HG02610 (cell line): ENCODE results near the gene RFX7.
A peak's percentile ranks its signal among the peaks of the same experiment; 100 is the strongest.

Source experiments
- ATAC-seq: cut with Tn5 transposase; IDR thresholded peaks from one replicate; pipeline ENCODE4 v1.9.1; 2021; ENCODE audit warnings: mild to moderate bottlenecking, moderate library complexity; ENCODE audit not compliant: unreplicated experiment

The RFX7 gene

DNA sequence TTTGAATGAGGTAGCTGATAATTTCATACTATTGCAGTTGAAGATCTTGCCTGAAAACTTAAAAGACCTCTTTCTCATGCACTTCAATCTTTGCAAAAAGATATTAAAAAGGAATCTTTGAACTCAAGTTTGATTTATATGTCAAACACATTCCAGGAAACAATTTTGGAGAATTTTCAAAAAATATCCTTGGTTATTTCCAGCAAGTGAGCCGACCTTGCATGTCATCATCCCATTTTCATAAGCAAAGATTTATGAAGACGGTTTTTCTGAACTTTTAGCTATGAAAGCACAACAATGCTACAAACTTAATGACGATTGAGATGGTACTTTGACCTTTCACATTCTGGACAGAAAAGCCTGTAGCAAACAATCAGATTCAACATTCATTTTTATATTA, 95.6 kb downstream of the RFX7 start:
- no peak for ATAC-seq

DNA sequence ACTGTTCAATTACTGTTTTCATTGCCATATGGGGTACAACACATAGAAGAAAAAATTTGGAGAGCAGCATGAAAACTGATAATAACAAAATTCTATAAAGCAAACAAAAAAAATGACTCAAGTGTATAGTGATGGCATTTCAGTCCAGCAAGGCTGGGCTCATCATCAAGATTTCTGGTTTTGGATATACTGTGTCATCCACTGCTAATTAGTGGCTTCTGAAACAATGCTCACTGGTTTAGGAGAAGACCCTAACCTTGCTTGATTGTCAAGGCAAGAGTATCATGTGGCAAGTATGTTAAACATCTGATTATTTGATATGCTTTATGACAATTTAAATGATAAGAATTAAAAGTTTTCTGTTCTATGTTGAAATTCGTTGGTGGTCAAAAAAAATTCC, 96.9 kb downstream of the RFX7 start:
- ATAC-seq: no peak

DNA sequence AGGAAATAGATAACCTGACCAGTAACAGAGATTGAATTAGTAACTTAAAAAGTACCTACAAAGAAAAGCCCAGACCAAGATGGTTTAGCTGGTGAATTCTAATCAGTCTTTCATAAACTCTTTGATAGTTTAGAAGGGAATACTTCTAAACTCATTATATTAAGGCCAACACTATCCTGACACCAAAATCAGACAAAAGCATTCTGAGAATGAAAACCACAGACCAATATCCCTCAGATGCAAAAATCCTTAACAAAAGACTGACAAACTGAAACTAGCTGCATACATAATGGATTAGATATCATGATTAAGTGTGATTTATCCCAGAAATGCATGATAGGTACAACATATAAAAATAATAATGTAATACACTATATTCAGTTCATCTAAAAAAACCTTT, 115.6 kb downstream of the RFX7 start:
- no peak for ATAC-seq

DNA sequence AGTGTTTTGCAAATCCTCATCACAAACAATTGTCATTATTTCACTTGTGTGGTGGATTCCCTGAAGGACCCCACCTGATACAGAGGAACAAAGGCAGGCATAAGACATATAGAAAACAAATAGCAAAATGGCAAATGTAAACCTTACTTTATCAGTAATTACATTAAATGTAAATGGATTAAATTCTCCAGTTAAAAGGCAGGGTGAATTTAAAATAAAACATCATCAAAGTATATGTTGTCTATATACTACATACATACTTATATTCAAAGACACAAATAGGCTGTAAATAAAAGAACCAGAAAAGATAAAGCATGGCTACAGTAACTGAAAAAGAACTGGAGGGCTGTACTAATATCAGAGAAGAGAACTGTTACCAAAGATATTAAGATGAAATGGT, 117.3 kb downstream of the RFX7 start:
- no peak for ATAC-seq

DNA sequence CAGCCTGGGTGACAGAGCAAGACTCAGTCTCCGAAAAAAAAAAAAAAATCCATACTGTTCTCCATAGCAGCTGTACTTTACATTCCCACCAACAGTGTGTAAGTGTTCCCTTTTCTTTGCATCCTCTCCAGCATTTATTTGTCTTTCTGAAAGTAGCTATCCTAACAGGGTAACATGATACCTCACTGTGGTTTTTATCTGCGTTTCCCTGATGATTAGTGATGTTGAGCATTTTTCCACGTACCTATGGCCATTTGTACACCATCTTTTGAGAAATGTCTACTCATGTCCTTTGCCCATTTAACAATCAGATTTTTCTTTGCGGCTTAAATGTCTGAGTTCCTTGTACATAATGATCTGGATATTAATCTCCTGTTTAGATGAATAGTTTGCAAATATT, 119.3 kb downstream of the RFX7 start:
- ATAC-seq: no peak

DNA sequence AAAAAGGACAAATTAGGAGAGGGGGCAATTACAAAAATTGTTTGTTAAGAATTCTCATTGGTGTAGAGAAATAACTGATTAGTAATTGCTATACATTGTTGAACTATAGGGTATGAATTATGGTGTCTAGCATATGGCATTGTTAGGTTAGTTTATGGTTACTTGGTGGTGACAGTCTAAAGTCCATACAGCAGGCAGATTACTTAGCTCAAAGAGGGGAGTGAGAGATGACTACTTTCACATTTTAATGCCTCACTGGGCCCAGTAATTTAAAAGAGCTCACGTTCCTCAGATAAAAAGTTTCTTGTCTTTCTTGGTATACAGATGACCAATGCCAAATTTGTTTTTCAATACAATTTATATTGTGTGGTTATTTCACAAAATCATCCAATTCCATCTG, 137.8 kb downstream of the RFX7 start:
- ATAC-seq: no peak

DNA sequence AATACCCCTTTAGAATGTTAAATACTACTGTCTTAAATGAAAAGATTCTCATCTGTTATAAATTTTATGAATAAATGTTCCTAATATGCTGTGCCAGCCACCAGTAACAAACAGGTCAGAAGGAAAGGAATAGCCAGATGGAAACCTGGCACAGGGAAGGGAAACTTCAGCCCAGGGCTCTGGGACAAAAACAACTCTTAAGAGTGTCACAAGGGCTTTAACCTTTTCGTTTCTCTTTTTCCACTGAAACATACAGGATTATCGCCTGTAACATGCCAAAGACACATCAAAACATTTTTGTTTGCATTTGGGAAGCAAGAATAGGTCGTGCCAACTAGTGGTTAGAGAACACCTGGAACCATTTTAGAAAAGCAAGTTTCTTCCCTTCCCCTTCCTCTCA, 141.2 kb downstream of the RFX7 start:
- ATAC-seq: no peak

DNA sequence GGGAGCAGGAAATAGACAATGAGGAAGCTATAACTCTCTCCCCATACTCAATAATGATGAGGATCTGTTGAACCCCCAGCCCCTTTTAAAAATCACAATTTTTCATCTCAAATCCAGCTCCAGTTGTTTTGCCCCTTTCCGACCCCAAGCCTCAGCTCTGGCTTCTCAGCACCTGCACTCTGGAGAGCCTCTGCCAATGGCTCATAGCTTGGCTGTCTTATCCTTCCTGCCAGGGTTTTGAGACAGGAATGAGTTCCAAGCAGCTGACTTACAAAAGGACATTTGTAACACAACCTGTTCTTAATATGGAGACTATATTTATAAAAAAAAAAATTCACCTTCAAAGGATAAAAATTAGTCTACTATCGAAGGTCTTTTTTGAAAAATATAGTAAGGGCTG, 144.4 kb downstream of the RFX7 start:
- no peak for ATAC-seq

DNA sequence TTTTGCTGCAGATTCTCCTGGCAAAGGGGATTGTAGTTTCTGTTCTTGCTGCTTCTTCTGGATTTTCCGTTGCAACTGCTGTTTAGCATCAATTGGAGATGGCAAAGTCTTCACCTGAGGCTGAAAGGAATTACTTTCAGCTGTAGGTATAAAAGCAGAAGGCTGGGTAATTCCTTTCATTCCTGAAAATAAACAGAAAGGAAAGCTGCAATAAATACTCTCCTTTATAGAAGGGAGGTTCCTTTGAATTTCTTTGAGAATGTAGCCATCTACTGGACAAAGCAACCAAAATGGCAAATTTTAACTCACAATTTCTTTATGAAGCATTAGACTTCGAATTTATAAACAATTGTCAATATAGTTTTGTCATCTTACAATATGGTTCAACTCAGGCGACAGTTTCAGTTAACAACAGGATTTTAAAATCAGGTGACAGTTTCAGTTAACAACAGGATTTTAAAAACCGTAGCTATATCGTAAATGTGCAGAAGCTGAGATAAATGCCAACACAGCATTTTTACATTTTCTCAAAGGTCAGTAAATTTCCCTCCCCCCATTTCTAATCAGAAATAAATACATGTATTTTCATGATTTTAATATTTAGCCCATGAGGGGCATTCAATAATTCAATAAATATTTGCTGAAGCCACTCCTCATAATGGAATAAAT, 145.3 kb downstream of the RFX7 start:
- no peak for ATAC-seq

DNA sequence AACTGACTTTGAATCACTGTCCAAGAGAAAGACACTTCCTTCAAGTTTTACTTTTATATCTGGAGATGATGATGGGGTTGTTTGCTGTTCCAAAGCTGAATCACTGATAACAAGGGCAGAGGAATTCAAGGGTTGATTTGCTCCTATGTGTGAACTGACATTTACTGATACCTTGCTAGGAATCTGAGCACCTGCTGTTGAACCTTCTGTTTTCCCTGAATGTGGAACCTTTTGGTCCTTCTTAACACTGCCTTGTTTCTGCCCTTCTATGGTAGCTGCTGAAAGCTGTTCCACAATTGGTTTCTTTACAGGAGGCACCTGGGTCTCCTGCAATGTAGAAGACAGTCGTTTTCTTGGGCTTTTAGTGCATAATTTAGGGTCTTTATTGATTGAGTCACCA, 148.3 kb downstream of the RFX7 start:
- no peak for ATAC-seq

DNA sequence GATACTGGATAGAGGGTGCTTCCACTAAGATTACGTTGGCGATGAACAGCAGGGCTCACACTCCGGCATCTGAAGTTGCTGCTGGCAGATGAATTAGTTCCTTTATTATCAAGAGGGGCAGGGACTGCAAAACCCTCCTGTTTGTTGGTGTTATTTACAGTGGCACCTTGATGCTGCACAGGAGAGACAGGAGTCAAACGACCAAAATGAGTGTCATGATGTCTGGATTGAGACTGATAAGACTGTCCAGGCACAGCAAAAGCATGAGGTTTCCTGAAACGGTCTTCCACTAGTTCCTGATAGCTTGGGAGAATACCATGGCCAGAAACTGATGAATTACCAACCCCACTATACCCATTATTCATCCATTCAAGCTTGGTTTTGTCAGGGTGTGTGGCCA, 149.5 kb downstream of the RFX7 start:
- no peak for ATAC-seq

DNA sequence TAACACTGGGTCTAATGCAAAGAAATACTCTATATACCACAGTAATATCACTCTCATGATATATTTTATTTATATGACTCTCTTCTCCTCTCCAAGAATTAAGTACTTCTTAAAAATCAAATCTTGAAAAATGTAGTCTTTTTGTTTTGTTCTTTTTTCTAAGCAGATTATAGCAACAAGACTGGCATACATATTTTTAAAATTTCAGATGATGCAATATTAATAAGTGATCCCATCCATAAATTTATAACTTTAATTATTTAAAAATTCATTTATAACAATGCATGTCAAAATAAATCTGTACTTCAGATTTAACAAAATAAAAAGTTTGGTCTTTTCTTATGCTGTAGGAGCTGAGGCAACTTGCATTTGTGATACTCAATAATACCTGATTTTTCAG, 155.3 kb downstream of the RFX7 start:
- no peak for ATAC-seq

DNA sequence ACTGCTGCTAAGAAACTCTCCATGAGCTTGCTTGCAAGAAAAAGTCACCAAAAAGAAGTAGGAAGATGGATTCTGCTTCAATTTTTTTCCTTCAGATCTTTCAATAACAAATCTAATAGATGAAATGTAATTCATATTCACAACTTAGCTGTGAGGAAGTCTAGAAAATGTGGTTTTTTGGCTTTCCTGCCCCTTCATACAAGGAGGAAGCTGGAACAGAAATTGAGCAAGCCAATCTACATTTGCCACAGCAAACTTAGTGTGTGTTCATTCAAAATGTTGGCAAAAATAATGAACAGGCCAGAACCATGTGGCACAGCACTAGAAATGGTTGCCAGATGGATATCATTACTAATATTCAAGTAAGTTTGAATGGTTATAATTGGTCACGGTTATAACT, 157.1 kb downstream of the RFX7 start:
- ATAC-seq: no peak

DNA sequence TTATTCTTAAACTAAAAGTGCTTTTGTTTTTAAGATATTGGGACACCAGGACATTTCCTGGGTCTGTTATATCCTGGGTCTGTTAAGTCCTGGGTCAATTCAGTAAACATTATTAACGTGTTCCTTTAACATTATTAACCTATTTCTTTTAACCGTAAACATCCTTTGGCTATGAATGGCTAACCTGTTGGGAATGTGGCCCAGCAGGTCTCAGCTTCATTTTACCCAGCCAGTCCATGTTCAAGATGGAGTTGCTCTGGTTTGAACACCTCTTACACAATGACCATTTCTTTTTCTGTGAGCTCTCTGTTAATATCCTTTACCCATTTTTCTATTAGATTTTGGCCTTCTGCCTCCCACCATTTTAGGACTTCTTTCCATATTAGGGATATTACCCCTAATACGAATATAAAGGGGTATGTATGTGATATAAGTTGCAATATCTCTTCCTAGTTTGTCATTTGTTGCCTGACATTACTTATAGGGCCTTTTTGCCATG, 161.4 kb downstream of the RFX7 start:
- no peak for ATAC-seq

DNA sequence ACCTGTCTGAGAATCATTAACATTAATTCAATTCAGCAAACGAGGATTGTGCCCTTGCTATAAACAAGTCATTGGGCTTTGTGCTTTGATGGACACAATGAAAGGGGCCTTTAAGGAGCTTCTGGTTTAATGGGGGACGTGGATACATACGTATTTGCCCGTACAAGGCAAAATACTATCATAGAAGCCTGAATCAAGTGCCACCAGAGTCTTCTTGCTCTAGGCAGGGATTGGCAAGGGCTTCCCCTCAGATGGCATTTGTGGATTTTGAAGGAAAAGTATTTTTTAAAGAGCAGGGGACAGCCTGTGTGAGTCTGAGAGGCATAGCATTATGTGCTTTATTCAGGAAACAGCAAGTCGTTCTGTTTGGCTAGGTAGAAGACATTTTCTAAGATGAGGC, 166.6 kb downstream of the RFX7 start:
- no peak for ATAC-seq

DNA sequence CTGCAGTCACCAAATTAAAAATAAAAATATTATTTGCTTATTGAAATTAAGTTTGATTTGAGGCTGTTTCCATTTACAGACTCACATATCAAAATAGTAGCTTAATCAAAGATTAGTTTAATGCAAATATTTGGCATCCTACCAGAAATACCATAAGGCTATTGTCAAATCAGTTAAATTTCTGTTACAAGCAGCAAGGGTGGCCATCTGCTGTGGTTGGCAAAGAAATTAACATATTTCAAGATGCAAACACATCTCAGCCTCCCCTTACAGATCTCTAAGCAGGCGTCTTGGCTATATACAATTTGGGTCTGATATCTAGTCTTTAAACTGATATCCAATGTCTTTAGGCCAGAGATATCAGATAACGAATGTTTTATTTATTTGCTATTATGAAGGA, 167.0 kb downstream of the RFX7 start:
- ATAC-seq: no peak

DNA sequence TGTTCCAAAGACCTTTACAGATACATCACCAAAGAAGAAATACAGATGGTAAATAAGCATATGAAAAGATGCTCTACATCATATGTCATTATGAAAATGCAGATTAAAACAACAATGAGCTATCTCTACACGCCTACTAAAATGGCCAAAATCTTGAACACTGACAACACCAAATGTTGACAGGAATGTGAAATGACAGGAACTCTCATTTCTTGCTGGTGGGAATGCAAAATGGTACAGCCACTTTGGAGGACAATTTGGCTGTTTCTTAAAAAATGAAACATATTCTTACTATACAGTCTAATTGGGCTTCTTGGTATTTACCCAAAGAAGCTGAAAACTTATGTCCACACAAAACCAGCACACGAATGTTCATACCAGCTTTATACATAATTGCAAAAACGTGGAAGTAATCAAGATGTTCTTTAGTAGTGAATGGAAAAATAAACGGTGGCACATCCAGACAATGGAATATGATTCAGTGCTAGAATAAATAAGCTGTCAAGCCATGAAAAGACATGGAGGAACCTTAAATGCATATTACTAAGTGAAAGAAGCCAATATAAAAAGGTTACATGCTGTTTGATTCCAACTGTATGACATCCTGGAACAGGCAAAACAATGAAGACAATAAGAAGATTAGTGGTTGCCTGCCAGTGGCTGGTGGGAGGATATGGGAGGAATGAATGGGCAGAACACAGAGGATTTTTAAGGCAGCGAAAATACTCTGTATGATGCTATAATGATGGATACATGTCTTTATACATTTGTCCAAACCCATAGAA, 169.0 kb downstream of the RFX7 start:
- ATAC-seq: no peak

DNA sequence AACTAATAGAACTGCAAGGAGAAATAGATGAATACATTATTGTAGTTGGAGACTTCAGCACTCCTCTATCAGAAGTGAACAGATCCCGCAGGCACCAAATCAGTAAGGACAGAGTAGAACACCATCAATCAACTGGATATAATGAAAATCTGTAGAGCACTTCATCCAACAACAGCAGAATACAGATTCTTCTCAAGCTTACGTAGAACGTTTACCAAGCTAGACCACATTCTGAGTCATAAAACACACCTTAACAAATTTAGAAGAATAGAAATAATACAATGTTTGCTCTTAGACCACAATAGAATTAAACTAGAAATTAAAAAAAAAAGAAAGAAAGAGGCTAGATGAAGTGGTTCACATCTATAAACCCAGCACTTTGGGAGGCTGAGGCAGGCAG, 179.5 kb downstream of the RFX7 start:
- no peak for ATAC-seq

DNA sequence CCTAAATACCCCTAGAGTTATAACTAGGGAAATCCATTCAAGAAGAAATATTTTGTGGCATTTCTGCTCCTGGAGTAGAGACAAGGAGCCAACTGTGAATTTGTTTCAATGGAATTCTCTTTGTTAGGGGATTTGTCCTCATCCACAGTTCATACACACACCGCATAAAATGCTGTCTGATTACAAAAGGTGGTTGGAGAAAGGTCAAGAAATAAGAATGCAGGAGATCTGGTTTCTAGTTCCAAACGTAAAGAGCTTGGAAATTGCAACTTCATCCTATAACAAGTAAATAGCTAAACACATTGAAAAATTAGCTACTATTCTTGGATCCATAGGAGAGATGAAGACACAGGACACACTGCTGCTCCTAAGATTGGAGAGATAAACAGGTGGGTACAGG, 184.0 kb downstream of the RFX7 start:
- ATAC-seq: no peak

DNA sequence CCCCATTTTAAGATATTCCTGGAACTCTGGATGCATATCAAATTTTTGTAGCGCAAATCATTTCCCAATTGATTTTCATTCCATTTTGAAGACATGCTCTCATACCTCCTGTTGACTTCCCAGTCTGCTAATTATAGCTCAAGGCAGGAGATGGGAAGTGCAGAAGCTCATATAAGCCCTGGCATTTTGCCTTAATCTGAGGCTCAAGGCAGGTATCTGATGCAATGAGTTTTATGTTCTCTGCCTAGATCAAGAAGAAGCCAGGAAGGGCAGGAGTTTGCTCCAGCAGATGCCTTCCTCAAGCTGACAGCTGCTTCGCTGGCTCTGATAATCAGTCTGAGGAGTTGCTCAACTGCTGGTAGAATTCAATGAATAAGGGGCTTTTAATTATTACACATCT, 184.7 kb downstream of the RFX7 start:
- ATAC-seq: no peak

DNA sequence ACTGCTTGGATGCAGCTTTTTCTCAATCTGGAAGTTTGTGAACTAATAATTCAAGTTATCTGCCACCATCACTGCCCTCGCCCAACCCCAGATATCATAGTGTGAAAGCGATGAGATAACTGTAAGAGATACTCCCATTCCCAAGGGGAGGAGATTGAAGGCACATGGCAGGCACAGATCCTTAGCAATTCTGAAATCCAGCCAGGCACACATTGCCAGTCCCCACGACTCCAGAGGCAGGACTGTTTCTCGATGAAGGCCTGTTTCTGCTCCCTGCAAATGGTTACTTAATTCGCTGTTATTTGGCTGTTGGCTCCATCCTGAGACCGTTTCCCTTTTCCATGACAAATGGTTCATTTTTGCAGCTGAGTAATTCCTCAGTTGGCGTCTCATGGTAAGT, 187.1 kb downstream of the RFX7 start:
- no peak for ATAC-seq

DNA sequence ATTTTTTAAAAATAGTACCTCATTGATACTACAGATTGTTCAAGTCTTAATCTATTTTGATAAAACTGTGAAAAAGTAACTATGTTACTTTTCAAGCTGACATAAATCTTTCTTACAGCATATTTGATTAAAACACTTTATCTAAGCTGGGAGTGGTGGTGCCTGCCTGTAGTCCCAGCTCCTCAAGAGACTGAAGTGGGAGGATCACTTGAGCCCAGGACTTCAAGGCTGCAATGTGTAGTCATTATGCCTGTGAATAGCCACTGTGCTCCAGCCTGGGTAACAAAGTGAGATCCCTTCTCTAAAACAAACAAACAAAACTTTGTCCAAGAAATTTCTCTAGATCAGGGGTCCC, 190.7 kb downstream of the RFX7 start:
- peak; percentile 9 for ATAC-seq
